Measurements from ENCODE around the gene ARPP19.

The ARPP19 gene

GRCh38 chr15:52509500-52510245 lies 59.2 kb downstream of the ARPP19 start:
- DNase-seq = no peak

- no peak for DNase-seq
These were observed 62.3 kb downstream of the ARPP19 start for GRCh38 chr15:52506549-52506948.

GRCh38 chr15:52505151-52505550 lies 63.7 kb downstream of the ARPP19 start:
- no peak for DNase-seq

GRCh38 chr15:52503788-52504496 lies 64.9 kb downstream of the ARPP19 start:
- DNase-seq = no peak

GRCh38 chr15:52502608-52503007 lies 66.2 kb downstream of the ARPP19 start:
- DNase-seq = no peak

GRCh38 chr15:52499506-52499905 lies 69.3 kb downstream of the ARPP19 start:
- no peak for DNase-seq

GRCh38 chr15:52498706-52499105 lies 70.1 kb downstream of the ARPP19 start:
- DNase-seq = no peak

All from GF-D8 (cell line).